HL-60 (cell line): ENCODE measurements around the gene ELMO1.

ENCODE experiments used
- DNase-seq, 2 experiments: peaks; one replicate each; pipeline ENCODE4 v3.0.0-alpha.2; 2010 to 2020; ENCODE audit warnings: low read depth in 1 of 2, low spot score in 1 of 2
- H3K27ac ChIP-seq: fragments of 250-450 bp; sonication (Bioruptor Pico); replicated peaks from 2 replicates; pipeline ENCODE4 v1.5.1; 2020; ENCODE audit warnings: mild to moderate bottlenecking, moderate library complexity
- H3K27me3 ChIP-seq: fragments of 250-450 bp; sonication (Bioruptor Pico); 2 replicates; pipeline ENCODE4 v1.5.1; 2021; ENCODE audit warnings: mild to moderate bottlenecking, moderate library complexity; ENCODE audit not compliant: insufficient read depth, poor library complexity, severe bottlenecking
- H3K4me3 ChIP-seq: replicated peaks from 2 replicates; pipeline ENCODE4 v1.5.1; 2011; ENCODE audit warnings: mild to moderate bottlenecking, control low read depth, low read length; ENCODE audit not compliant: insufficient read depth
- CTCF ChIP-seq: IDR thresholded peaks from one replicate; pipeline ENCODE4 v1.5.1; 2011; ENCODE audit warnings: low read length, control low read depth, inconsistent platforms; ENCODE audit not compliant: insufficient read depth
- GABPA ChIP-seq: IDR thresholded peaks from 2 replicates; pipeline ENCODE4 v1.6.1; 2012; ENCODE audit warnings: low read depth
- POLR2AphosphoS5 ChIP-seq: IDR thresholded peaks from 2 replicates; pipeline ENCODE4 v1.6.1; 2012; ENCODE audit warnings: low read depth
- REST ChIP-seq: IDR thresholded peaks from 2 replicates; pipeline ENCODE4 v1.6.1; 2012; ENCODE audit warnings: low read depth; ENCODE audit not compliant: insufficient replicate concordance
- SPI1 ChIP-seq: IDR thresholded peaks from 2 replicates; pipeline ENCODE4 v1.6.1; 2012; ENCODE audit warnings: low read depth, mild to moderate bottlenecking, borderline replicate concordance

The ELMO1 gene

DNA sequence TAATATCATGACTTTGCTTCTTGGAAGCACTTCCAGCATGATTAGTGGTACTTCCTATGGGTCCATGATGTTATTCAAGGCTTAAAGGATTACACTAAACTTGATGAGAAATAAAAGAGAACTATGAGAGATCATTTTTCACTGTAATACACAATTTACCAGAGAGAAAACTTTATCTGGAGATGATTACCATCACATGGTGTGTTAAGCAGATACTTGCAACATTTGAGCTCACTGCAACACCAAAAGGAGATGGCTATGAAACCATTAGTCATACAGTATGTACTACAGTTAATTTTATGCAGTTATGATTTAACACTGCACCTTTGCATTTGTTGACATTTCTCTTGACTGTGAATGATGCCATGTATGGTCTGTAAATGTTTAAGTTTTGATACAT, 413.0 kb downstream of the ELMO1 start:
- Histone ChIP-seq H3K27ac (no peak overlapping the region), H3K27me3 (no peaks in the 10 kb centered on the region), H3K4me3 (no peak overlapping the region)
- DNase-seq: no peak
- no peak for TF ChIP-seq REST
- TF ChIP-seq GABPA: no peak
- TF ChIP-seq POLR2AphosphoS5: no peak
- no peak for TF ChIP-seq CTCF
- no peak for TF ChIP-seq SPI1

- no peak overlapping the region for H3K4me3 ChIP-seq
- no peak overlapping the region for H3K27ac ChIP-seq
Observed at GRCh38 chr7:37033141-37033540, 415.5 kb downstream of the ELMO1 start.

GRCh38 chr7:37032258-37032601, 416.4 kb downstream of the ELMO1 start:
- Histone ChIP-seq H3K27me3 (no peaks in the 10 kb centered on the region), H3K27ac (no peak overlapping the region), H3K4me3 (no peak overlapping the region)
- no peak for DNase-seq
- TF ChIP-seq GABPA (no peak), POLR2AphosphoS5 (no peak), CTCF (no peak), SPI1 (no peak), REST (no peak)

More at GRCh38 chr7:37033141-37033540, 415.5 kb downstream of the ELMO1 start:
- no peaks in the 10 kb centered on the region for H3K27me3 ChIP-seq
- no peak for DNase-seq
- TF ChIP-seq POLR2AphosphoS5 (no peak), GABPA (no peak), SPI1 (no peak), REST (no peak), CTCF (no peak)
